ENCODE data around the gene APPL2. TPM values are rescaled to one million over a fixed set of nuclear protein-coding genes. Genes with fewer than 3 reads are reported as not detected.

Gene APPL2
- total and polyA plus RNA-seq, 2 experiments from 2014 or later: 83.0 to 122 TPM

DNA sequence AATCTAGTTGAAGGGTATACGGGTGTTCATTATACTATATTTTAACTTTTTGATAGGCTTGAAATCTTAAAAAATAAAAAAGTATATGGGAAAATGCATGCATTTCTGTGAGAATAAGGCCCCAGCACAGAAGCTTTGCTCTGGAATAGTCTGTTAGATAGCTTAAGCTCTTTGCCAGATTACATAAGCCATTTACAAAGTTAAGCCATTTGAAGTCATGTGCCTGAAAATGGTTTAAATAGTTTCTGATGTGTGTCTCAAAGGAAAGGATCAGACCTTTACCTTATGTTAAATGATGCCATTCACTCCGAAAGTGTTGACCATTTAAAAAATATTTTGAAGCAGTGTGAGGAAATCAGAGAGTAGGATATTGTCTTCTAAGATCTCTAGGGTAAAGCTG lies 77.1 kb downstream of the APPL2 start:
- in situ Hi-C loops (cut with MboI): no loop called here
- 97 to 98% methylated on average over 2 of the region's 2 CpGs for WGBS, 2 experiments (ENCODE audit: low coverage in 1 of 2, low lambda C conversion rate in 2 of 2, missing lambda C conversion rate in 2 of 2)

GRCh38 chr12:105157606-105158005 lies 78.4 kb downstream of the APPL2 start:
- no peaks in the 10 kb centered on the region for H3K4me1 ChIP-seq (ENCODE audit: insufficient read depth)
- 96 to 99% methylated on average over 3 of the region's 3 CpGs for WGBS, 2 experiments (ENCODE audit: low coverage in 1 of 2, low lambda C conversion rate in 2 of 2, missing lambda C conversion rate in 2 of 2)

More for the DNA sequence above, 77.1 kb downstream of the APPL2 start:
- no peak overlapping the region for H3K4me2 ChIP-seq (ENCODE audit: unreplicated experiment)
- H3K9me3 ChIP-seq (ENCODE audit: low read depth): no peaks in the 10 kb centered on the region
- no peaks in the 10 kb centered on the region for H3K4me1 ChIP-seq (ENCODE audit: insufficient read depth)
- H3K36me3 ChIP-seq (ENCODE audit: low read depth): peaks cover 86% of the 10 kb centered on the region
- H3K27ac ChIP-seq: no peak overlapping the region
- no peak overlapping the region for H3K9ac ChIP-seq
- H3K4me3 ChIP-seq: no peak overlapping the region
- no peak for DNase-seq
- H3K27me3 ChIP-seq (replicated peaks; ENCODE audit: insufficient read depth): no peaks in the 10 kb centered on the region
- peaks cover 47% of the 10 kb centered on the region for H3F3A ChIP-seq (ENCODE audit: insufficient read depth)
- H3K9me2 ChIP-seq (ENCODE audit: insufficient read depth): no peaks in the 10 kb centered on the region
- TF ChIP-seq EZH2phosphoT487 (IDR thresholded peaks at IDR 0.05; ENCODE audit: insufficient read depth, low read depth): no peak
- no peak for TF ChIP-seq EZH2 (IDR thresholded peaks at IDR 0.05; ENCODE audit: insufficient read depth, poor library complexity, severe bottlenecking)
- no peaks in the 10 kb centered on the region for H4K20me1 ChIP-seq (ENCODE audit: insufficient read depth)
- peaks cover 9% of the 10 kb centered on the region; the same call in 1 of the 2 replicates for H3K79me2 ChIP-seq (ENCODE audit: insufficient read depth)
- no peak overlapping the region for H2AFZ ChIP-seq

DNA sequence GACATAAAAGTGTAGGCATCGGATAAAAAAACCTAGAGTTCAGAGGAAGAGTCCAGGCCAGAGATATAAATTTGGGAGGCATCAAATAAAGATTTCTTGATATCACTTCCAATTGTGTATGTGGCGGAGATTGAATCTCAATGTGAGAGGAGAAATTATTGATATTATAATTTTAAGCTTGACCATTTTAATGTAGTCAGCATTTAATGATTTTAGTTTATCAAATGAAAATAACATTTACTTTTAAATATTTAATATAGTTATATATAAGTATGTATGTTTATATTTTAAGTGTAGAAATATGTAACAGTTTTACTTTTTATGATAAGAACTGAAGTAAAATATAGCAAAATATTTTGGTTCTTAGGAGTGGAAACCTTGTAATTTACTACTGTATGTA lies 79.7 kb downstream of the APPL2 start:
- in situ Hi-C loops (cut with MboI): no loop called here
- no peaks in the 10 kb centered on the region for H3K9me3 ChIP-seq (ENCODE audit: low read depth)

More at GRCh38 chr12:105157606-105158005, 78.4 kb downstream of the APPL2 start:
- H3K9ac ChIP-seq: no peak overlapping the region
- H3K27me3 ChIP-seq (replicated peaks; ENCODE audit: insufficient read depth): no peaks in the 10 kb centered on the region
- in situ Hi-C loops (cut with MboI): no loop called here
- no peak overlapping the region for H3K27ac ChIP-seq
- no peak for TF ChIP-seq EZH2phosphoT487 (IDR thresholded peaks at IDR 0.05; ENCODE audit: insufficient read depth, low read depth)
- no peak for TF ChIP-seq EZH2 (IDR thresholded peaks at IDR 0.05; ENCODE audit: insufficient read depth, poor library complexity, severe bottlenecking)
- H2AFZ ChIP-seq: no peak overlapping the region
- peaks cover 9% of the 10 kb centered on the region; the same call in 1 of the 2 replicates for H3K79me2 ChIP-seq (ENCODE audit: insufficient read depth)
- H3K9me2 ChIP-seq (ENCODE audit: insufficient read depth): no peaks in the 10 kb centered on the region
- DNase-seq: no peak
- no peaks in the 10 kb centered on the region for H3K9me3 ChIP-seq (ENCODE audit: low read depth)
- no peaks in the 10 kb centered on the region for H4K20me1 ChIP-seq (ENCODE audit: insufficient read depth)
- H3K4me3 ChIP-seq: no peak overlapping the region
- H3F3A ChIP-seq (ENCODE audit: insufficient read depth): peaks cover 44% of the 10 kb centered on the region
- H3K4me2 ChIP-seq (ENCODE audit: unreplicated experiment): no peak overlapping the region
- H3K36me3 ChIP-seq (ENCODE audit: low read depth): peaks cover 86% of the 10 kb centered on the region

DNA sequence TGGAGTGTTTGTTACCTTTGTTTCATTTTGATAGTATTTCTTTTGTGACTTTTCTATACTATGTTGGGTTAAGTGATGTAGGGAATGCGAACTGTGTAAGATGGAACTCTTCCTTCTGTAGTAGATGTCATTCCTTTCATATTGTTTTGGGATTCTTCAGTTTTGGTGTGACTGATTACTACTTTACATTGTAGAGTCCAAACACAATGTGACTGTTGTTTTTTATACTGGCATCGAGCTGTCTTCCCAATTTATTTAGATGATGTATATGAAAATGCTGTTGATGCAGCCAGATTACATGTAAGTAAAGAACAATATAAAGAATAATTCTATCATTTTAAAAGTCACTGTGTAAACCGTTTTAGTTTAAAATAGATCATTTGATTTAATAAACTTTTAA lies 93.7 kb downstream of the APPL2 start:
- TF ChIP-seq EZH2phosphoT487 (IDR thresholded peaks at IDR 0.05; ENCODE audit: insufficient read depth, low read depth) (no peak), EZH2 (IDR thresholded peaks at IDR 0.05; ENCODE audit: insufficient read depth, poor library complexity, severe bottlenecking) (no peak)
- in situ Hi-C loops (cut with MboI): no loop called here
- 96 to 99% methylated on average over 3 of the region's 3 CpGs for WGBS, 2 experiments (ENCODE audit: low coverage in 1 of 2, low lambda C conversion rate in 2 of 2, missing lambda C conversion rate in 2 of 2)

More for the DNA sequence above, 79.7 kb downstream of the APPL2 start:
- no peaks in the 10 kb centered on the region for H3K9me2 ChIP-seq (ENCODE audit: insufficient read depth)
- DNase-seq: no peak
- H3K27ac ChIP-seq: no peak overlapping the region
- H3F3A ChIP-seq (ENCODE audit: insufficient read depth): peaks cover 34% of the 10 kb centered on the region
- peaks cover 87% of the 10 kb centered on the region for H3K36me3 ChIP-seq (ENCODE audit: low read depth)
- WGBS, 2 experiments (ENCODE audit: low coverage in 1 of 2, low lambda C conversion rate in 2 of 2, missing lambda C conversion rate in 2 of 2): 95 to 98% methylated on average over 2 of the region's 2 CpGs
- no peaks in the 10 kb centered on the region for H3K4me1 ChIP-seq (ENCODE audit: insufficient read depth)
- H4K20me1 ChIP-seq (ENCODE audit: insufficient read depth): no peaks in the 10 kb centered on the region
- no peaks in the 10 kb centered on the region for H3K27me3 ChIP-seq (replicated peaks; ENCODE audit: insufficient read depth)
- H3K4me2 ChIP-seq (ENCODE audit: unreplicated experiment): no peak overlapping the region
- H2AFZ ChIP-seq: no peak overlapping the region
- TF ChIP-seq EZH2 (IDR thresholded peaks at IDR 0.05; ENCODE audit: insufficient read depth, poor library complexity, severe bottlenecking) (no peak), EZH2phosphoT487 (IDR thresholded peaks at IDR 0.05; ENCODE audit: insufficient read depth, low read depth) (no peak)
- H3K4me3 ChIP-seq: no peak overlapping the region
- H3K79me2 ChIP-seq (ENCODE audit: insufficient read depth): 0 out of 2 replicates have a peak, but pooled peaks cover 16% of the 10 kb centered on the region
- H3K9ac ChIP-seq: no peak overlapping the region

More for the DNA sequence above, 93.7 kb downstream of the APPL2 start:
- peaks cover 14% of the 10 kb centered on the region; the same call in 1 of the 2 replicates for H3F3A ChIP-seq (ENCODE audit: insufficient read depth)
- no peaks in the 10 kb centered on the region for H3K9me3 ChIP-seq (ENCODE audit: low read depth)
- H3K9ac ChIP-seq: no peak overlapping the region
- H3K27me3 ChIP-seq (replicated peaks; ENCODE audit: insufficient read depth): no peaks in the 10 kb centered on the region
- H2AFZ ChIP-seq: no peak overlapping the region
- no peak for DNase-seq
- H3K9me2 ChIP-seq (ENCODE audit: insufficient read depth): no peaks in the 10 kb centered on the region
- no peak overlapping the region for H3K4me3 ChIP-seq
- no peaks in the 10 kb centered on the region for H4K20me1 ChIP-seq (ENCODE audit: insufficient read depth)
- no peak overlapping the region for H3K4me2 ChIP-seq (ENCODE audit: unreplicated experiment)
- H3K4me1 ChIP-seq (ENCODE audit: insufficient read depth): peaks cover 6% of the 10 kb centered on the region; the same call in 1 of the 2 replicates
- H3K27ac ChIP-seq: no peak overlapping the region
- peaks cover 77% of the 10 kb centered on the region for H3K36me3 ChIP-seq (ENCODE audit: low read depth)
- peaks cover 75% of the 10 kb centered on the region for H3K79me2 ChIP-seq (ENCODE audit: insufficient read depth)
